SIG-M5 treated with dmso at 0.1 percent for 504 hours (cell line): ENCODE data around the gene LMTK2.
"Not testable (repeated sequence)": the region's sequence is repeated elsewhere in the genome, so short reads cannot be mapped to it uniquely, and the experiment has no call there.

Experiments
- DNase-seq: peaks from one replicate; lab custom pipeline; 2025; ENCODE audit not compliant: unreplicated experiment; lab: John Stamatoyannopoulos, UW

The LMTK2 gene

GRCh38 chr7:98102170-98102569 is 4.5 kb upstream of the LMTK2 start:
- no peak for DNase-seq

GRCh38 chr7:98105942-98106544 is 619 bp upstream of the LMTK2 start:
- DNase-seq, result no peak

GRCh38 chr7:98107313-98107721 is 655 bp downstream of the LMTK2 start:
- DNase-seq, result peak; percentile 18

GRCh38 chr7:98110249-98111022 is 3.8 kb downstream of the LMTK2 start:
- DNase-seq, result no peak

- no peak for DNase-seq
Observed at GRCh38 chr7:98112077-98112476, 5.4 kb downstream of the LMTK2 start.

- DNase-seq, result no peak
Observed at GRCh38 chr7:98115746-98116525, 9.3 kb downstream of the LMTK2 start.

- DNase-seq, result no peak
Observed at GRCh38 chr7:98116656-98117461, 10.2 kb downstream of the LMTK2 start.

GRCh38 chr7:98119256-98119918 is 12.7 kb downstream of the LMTK2 start:
- peak; percentile 4 for DNase-seq

GRCh38 chr7:98120559-98120958 is 13.9 kb downstream of the LMTK2 start:
- DNase-seq, result no peak

- not testable (repeated sequence) for DNase-seq
Observed at GRCh38 chr7:98121388-98121787, 14.7 kb downstream of the LMTK2 start.

- DNase-seq, result no peak
Observed at GRCh38 chr7:98123365-98123696, 16.7 kb downstream of the LMTK2 start.

GRCh38 chr7:98125759-98126158 is 19.1 kb downstream of the LMTK2 start:
- peak; percentile 48 for DNase-seq

- DNase-seq, result no peak
Observed at GRCh38 chr7:98126311-98127142, 19.9 kb downstream of the LMTK2 start.

- DNase-seq, result no peak
Observed at GRCh38 chr7:98128346-98128745, 21.7 kb downstream of the LMTK2 start.

GRCh38 chr7:98130959-98131358 is 24.3 kb downstream of the LMTK2 start:
- DNase-seq, result no peak

GRCh38 chr7:98133181-98133580 is 26.5 kb downstream of the LMTK2 start:
- DNase-seq, result peak; percentile 91

- DNase-seq, result peak; percentile 72
Observed at GRCh38 chr7:98133621-98134303, 27.1 kb downstream of the LMTK2 start.

- DNase-seq, result no peak
Observed at GRCh38 chr7:98134420-98135228, 28.0 kb downstream of the LMTK2 start.
